Testis (tissue), 2 donors: ENCODE results near the gene OXNAD1.

Experiments used
- POLR2A ChIP-seq: fragments of 450-650 bp; IDR thresholded peaks from one replicate; pipeline ENCODE4 v1.6.1; 2017; ENCODE audit warnings: antibody characterized with exemption, mild to moderate bottlenecking, moderate library complexity
- TF ChIP-seq, protein P1 (sequence below), 3 experiments: fragments of 450-650 bp in 2 of 3; fragments of 200-600 bp in 1 of 3; sonication (generic) in 1 of 3; IDR thresholded peaks; one replicate each; pipeline ENCODE4 v1.5.1; 2016 to 2019; ENCODE audit warnings: antibody characterized with exemption in 3 of 3, mild to moderate bottlenecking in 2 of 3, moderate library complexity in 1 of 3

DNA sequence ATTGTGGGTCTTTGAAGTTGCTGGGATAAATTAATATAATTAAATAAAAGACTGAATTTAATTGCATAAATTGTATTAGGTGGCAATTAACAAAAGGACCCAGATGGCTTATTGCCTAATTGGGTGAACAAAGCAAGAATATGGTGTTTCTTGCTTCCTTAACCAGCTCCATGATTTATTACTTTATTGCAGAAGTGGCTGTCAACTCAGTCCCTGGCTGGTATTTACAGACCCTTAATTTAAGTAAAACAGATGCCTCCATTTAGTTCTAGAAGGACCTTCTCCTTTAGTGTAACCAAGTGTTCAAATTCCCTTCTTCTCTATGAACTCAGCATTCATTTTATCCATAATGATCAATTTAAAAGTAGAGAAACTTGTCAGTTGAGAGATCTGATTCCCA is 35.3 kb upstream of the OXNAD1 start:
- TF ChIP-seq, protein P1, sequence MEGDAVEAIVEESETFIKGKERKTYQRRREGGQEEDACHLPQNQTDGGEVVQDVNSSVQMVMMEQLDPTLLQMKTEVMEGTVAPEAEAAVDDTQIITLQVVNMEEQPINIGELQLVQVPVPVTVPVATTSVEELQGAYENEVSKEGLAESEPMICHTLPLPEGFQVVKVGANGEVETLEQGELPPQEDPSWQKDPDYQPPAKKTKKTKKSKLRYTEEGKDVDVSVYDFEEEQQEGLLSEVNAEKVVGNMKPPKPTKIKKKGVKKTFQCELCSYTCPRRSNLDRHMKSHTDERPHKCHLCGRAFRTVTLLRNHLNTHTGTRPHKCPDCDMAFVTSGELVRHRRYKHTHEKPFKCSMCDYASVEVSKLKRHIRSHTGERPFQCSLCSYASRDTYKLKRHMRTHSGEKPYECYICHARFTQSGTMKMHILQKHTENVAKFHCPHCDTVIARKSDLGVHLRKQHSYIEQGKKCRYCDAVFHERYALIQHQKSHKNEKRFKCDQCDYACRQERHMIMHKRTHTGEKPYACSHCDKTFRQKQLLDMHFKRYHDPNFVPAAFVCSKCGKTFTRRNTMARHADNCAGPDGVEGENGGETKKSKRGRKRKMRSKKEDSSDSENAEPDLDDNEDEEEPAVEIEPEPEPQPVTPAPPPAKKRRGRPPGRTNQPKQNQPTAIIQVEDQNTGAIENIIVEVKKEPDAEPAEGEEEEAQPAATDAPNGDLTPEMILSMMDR (IDR thresholded peaks at IDR 0.05), result no peak
- TF ChIP-seq POLR2A, result no peak
